ENCODE measurements around the gene STOX2.
A peak's percentile ranks its signal among the peaks of the same experiment; 100 is the strongest.

Gene STOX2

GRCh38 chr4:183986971-183987946 is 82.2 kb downstream of the STOX2 start:
- DNase-seq (ENCODE audit: low spot score) = no peak

- DNase-seq (ENCODE audit: low spot score) = peak; percentile 5
Observed at GRCh38 chr4:183987987-183988392, 82.9 kb downstream of the STOX2 start.

GRCh38 chr4:183988874-183989273 is 83.8 kb downstream of the STOX2 start:
- DNase-seq (ENCODE audit: low spot score) = no peak

- no peak for DNase-seq (ENCODE audit: low spot score)
Observed at GRCh38 chr4:183989461-183989860, 84.4 kb downstream of the STOX2 start.

- no peak for DNase-seq (ENCODE audit: low spot score)
Observed at GRCh38 chr4:183989931-183990330, 84.8 kb downstream of the STOX2 start.

GRCh38 chr4:183993676-183994075 is 88.6 kb downstream of the STOX2 start:
- DNase-seq (ENCODE audit: low spot score) = no peak

- DNase-seq (ENCODE audit: low spot score) = no peak
Observed at GRCh38 chr4:183995570-183995969, 90.5 kb downstream of the STOX2 start.

GRCh38 chr4:183996868-183997267 is 91.8 kb downstream of the STOX2 start:
- no peak for DNase-seq (ENCODE audit: low spot score)

GRCh38 chr4:183999435-183999834 is 94.3 kb downstream of the STOX2 start:
- DNase-seq (ENCODE audit: low spot score) = no peak

GRCh38 chr4:184000457-184001396 is 95.6 kb downstream of the STOX2 start:
- no peak for DNase-seq (ENCODE audit: low spot score)

- DNase-seq (ENCODE audit: low spot score) = no peak
Observed at GRCh38 chr4:184003433-184003832, 98.3 kb downstream of the STOX2 start.

GRCh38 chr4:184007891-184008290 is 102.8 kb downstream of the STOX2 start:
- no peak for DNase-seq (ENCODE audit: low spot score)

GRCh38 chr4:184010696-184011095 is 105.6 kb downstream of the STOX2 start:
- DNase-seq (ENCODE audit: low spot score) = no peak

GRCh38 chr4:184011826-184012380 is 106.8 kb downstream of the STOX2 start:
- no peak for DNase-seq (ENCODE audit: low spot score)

GRCh38 chr4:184012937-184013336 is 107.8 kb downstream of the STOX2 start:
- no peak for DNase-seq (ENCODE audit: low spot score)

GRCh38 chr4:184014301-184014700 is 109.2 kb downstream of the STOX2 start:
- DNase-seq (ENCODE audit: low spot score) = no peak

- no peak for DNase-seq (ENCODE audit: low spot score)
Observed at GRCh38 chr4:184016759-184017668, 111.9 kb downstream of the STOX2 start.

GRCh38 chr4:184019076-184019475 is 114.0 kb downstream of the STOX2 start:
- no peak for DNase-seq (ENCODE audit: low spot score)

- no peak for DNase-seq (ENCODE audit: low spot score)
Observed at GRCh38 chr4:184019667-184020623, 114.8 kb downstream of the STOX2 start.

- DNase-seq (ENCODE audit: low spot score) = no peak
Observed at GRCh38 chr4:184021389-184021788, 116.3 kb downstream of the STOX2 start.
